Measurements from ENCODE around the gene ZNF555.
A peak's percentile ranks its signal among the peaks of the same experiment; 100 is the strongest.

The ZNF555 gene

DNA sequence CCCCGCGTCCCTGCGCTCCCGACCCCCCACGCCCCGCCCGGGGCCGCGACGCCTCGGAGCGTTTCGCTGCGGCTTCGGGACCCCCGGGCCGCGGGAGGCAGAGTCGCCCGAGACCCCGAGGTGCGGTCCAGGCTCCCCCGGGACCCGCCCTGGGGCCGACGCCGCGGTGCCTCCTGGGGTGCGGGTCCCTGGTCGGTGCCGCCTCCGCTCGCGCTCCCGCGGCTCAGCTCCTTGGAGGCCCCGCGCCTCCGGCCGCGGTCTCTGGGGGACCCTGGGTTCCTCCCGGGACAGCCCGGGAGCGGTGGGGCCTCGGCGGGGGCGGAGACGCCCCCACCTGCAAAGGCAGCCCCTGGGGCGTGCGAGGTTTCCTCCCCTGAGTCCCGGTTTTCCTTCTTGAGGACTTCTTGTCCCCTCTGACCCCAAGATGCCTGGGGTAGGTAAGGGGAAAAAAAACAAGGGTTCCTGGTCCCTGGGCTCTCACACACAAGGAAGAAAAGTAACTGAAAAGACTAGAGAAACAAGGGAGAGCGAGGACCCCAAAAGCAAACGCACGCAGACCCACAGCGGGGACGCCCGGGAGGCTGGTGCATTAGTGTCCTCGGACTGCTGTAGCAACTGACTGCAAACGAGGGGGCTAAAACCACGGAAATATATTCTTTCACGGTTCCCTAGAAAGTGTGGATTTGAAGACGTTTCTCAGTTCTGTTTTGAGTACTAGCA is 740 bp downstream of the ZNF555 start:
- peak; percentile 9 for DNase-seq (ENCODE audit: extremely low spot score)
- ChIA-PET POLR2A (interaction anchor here (1.0 to 2.2 kb wide), 6 partner anchors 18 to 366 kb away, joined by 3 to 12 read pairs (median 6); partner anchors contain the start of genes GADD45B, THOP1 and ZNF57), CTCF (interaction anchor here (1.0 kb wide), 2 partner anchors 14 to 46 kb away, joined by 4 read pairs; no protein-coding TSS in a partner anchor)
- TF ChIP-seq ZNF384 (IDR thresholded peaks at IDR 0.05) (no peak), L3MBTL2 (conservative IDR thresholded peaks at IDR 0.05) (no peak), ARNT (IDR thresholded peaks at IDR 0.05) (no peak), TARDBP (IDR thresholded peaks at IDR 0.05) (no peak), CTBP1 (IDR thresholded peaks at IDR 0.05; ENCODE audit: borderline replicate concordance) (no peak), HDGF (IDR thresholded peaks at IDR 0.05; ENCODE audit: borderline replicate concordance) (no peak), SP1 (IDR thresholded peaks at IDR 0.05) (no peak), LEF1 (IDR thresholded peaks at IDR 0.05; ENCODE audit: borderline replicate concordance) (no peak), PKNOX1 (IDR thresholded peaks at IDR 0.05) (no peak), SUZ12 (IDR thresholded peaks at IDR 0.05) (no peak), FOXA1 (IDR thresholded peaks at IDR 0.05) (no peak), FOXK2 (IDR thresholded peaks at IDR 0.05) (no peak), NFRKB (IDR thresholded peaks at IDR 0.05) (no peak), BHLHE40 (IDR thresholded peaks at IDR 0.05; ENCODE audit: borderline replicate concordance) (no peak), ELF4 (IDR thresholded peaks at IDR 0.05) (no peak), FOXM1 (IDR thresholded peaks at IDR 0.05; ENCODE audit: borderline replicate concordance) (no peak)

DNA sequence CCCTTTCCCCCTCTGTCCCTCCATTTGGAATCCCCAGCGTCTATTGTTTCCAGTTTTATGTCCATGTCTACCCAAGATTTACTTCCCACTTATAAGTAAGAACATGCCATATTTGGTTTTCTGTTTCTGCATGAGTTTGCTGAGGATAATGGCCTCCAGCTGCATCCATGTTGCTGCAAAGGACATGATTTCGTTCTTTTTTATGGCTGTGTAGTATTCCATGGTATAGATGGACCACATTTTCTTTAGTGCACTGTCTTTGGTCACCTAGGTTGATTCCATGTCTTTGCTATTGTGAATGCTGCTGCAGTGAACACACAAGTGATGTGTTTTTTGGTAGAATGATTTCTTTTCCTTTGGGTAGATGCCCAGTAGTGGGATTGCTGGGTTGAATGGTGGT is 3.8 kb downstream of the ZNF555 start:
- no peak for DNase-seq (ENCODE audit: extremely low spot score)
- no peak for TF ChIP-seq SP1 (IDR thresholded peaks at IDR 0.05)
- no peak for TF ChIP-seq HDGF (IDR thresholded peaks at IDR 0.05; ENCODE audit: borderline replicate concordance)
- no peak for TF ChIP-seq ELF4 (IDR thresholded peaks at IDR 0.05)
- no peak for TF ChIP-seq FOXK2 (IDR thresholded peaks at IDR 0.05)
- no peak for TF ChIP-seq FOXM1 (IDR thresholded peaks at IDR 0.05; ENCODE audit: borderline replicate concordance)
- TF ChIP-seq ARNT (IDR thresholded peaks at IDR 0.05) = no peak
- TF ChIP-seq ZNF384 (IDR thresholded peaks at IDR 0.05) = no peak
- TF ChIP-seq NFRKB (IDR thresholded peaks at IDR 0.05) = no peak
- TF ChIP-seq L3MBTL2 (conservative IDR thresholded peaks at IDR 0.05) = no peak
- TF ChIP-seq CTBP1 (IDR thresholded peaks at IDR 0.05; ENCODE audit: borderline replicate concordance) = no peak
- ChIA-PET POLR2A (no interaction called here), CTCF (no interaction called here)

DNA sequence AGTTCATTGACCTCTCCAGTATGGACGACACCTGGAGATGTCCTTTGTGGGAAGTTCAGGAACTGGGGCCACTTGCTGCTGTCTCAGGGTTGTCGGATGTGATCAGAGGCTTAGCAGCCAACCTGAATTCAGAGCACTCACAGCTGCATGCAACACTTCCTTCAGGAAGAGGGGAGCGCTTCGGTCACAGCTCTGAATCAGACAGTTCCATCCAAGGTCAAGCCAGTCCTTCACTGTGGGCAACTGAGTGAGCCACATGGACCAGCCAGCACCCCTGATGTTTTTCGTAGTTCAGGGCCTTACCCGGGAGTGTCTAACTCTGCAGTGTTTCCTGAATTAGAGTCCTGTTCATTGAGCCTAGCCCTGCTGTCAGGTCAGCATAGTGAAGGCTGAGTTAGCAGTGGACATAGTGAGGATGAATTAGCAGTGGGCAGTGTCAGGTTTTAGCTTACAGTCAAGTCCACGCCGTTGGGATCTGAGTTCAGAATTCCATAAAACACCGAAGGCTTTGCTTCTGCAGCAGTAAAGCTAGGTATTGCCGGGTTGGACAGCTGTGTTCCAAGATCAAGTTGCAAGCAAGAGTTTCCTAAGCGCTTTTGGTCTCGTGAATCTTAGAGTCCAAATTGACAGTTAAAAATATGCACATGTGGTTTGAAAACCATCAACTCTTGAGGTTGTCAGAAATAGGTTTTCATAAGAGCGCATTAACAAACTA is 5.1 kb downstream of the ZNF555 start:
- ChIA-PET POLR2A (no interaction called here), CTCF (no interaction called here)
- TF ChIP-seq L3MBTL2 (conservative IDR thresholded peaks at IDR 0.05) (no peak), FOXK2 (IDR thresholded peaks at IDR 0.05) (no peak), CTBP1 (IDR thresholded peaks at IDR 0.05; ENCODE audit: borderline replicate concordance) (no peak), ARNT (IDR thresholded peaks at IDR 0.05) (no peak), FOXM1 (IDR thresholded peaks at IDR 0.05; ENCODE audit: borderline replicate concordance) (no peak), ZNF384 (IDR thresholded peaks at IDR 0.05) (no peak), SP1 (IDR thresholded peaks at IDR 0.05) (no peak), LEF1 (IDR thresholded peaks at IDR 0.05; ENCODE audit: borderline replicate concordance) (no peak), ELF4 (IDR thresholded peaks at IDR 0.05) (no peak), TARDBP (IDR thresholded peaks at IDR 0.05) (no peak), NFRKB (IDR thresholded peaks at IDR 0.05) (no peak)
- no peak for DNase-seq (ENCODE audit: extremely low spot score)

GRCh38 chr19:2847507-2847906 is 6.2 kb downstream of the ZNF555 start:
- TF ChIP-seq FOXK2 (IDR thresholded peaks at IDR 0.05) = no peak
- no peak for TF ChIP-seq PKNOX1 (IDR thresholded peaks at IDR 0.05)
- TF ChIP-seq SUZ12 (IDR thresholded peaks at IDR 0.05) = no peak
- no peak for TF ChIP-seq BHLHE40 (IDR thresholded peaks at IDR 0.05; ENCODE audit: borderline replicate concordance)
- no peak for TF ChIP-seq ELF4 (IDR thresholded peaks at IDR 0.05)
- no peak for TF ChIP-seq HDGF (IDR thresholded peaks at IDR 0.05; ENCODE audit: borderline replicate concordance)
- no peak for TF ChIP-seq ZNF384 (IDR thresholded peaks at IDR 0.05)
- no peak for TF ChIP-seq FOXA1 (IDR thresholded peaks at IDR 0.05)
- no peak for TF ChIP-seq LEF1 (IDR thresholded peaks at IDR 0.05; ENCODE audit: borderline replicate concordance)
- TF ChIP-seq FOXM1 (IDR thresholded peaks at IDR 0.05; ENCODE audit: borderline replicate concordance) = no peak
- TF ChIP-seq ARNT (IDR thresholded peaks at IDR 0.05) = no peak
- TF ChIP-seq CTBP1 (IDR thresholded peaks at IDR 0.05; ENCODE audit: borderline replicate concordance) = no peak
- TF ChIP-seq L3MBTL2 (conservative IDR thresholded peaks at IDR 0.05) = no peak
- no peak for TF ChIP-seq SP1 (IDR thresholded peaks at IDR 0.05)
- no peak for TF ChIP-seq TARDBP (IDR thresholded peaks at IDR 0.05)
- no peak for TF ChIP-seq NFRKB (IDR thresholded peaks at IDR 0.05)
- POLR2A ChIA-PET = no interaction called here
- no peak for DNase-seq (ENCODE audit: extremely low spot score)
- CTCF ChIA-PET = interaction anchor here (0.6 kb wide), 1 partner anchor 26 kb away, joined by 4 read pairs; no protein-coding TSS in a partner anchor

DNA sequence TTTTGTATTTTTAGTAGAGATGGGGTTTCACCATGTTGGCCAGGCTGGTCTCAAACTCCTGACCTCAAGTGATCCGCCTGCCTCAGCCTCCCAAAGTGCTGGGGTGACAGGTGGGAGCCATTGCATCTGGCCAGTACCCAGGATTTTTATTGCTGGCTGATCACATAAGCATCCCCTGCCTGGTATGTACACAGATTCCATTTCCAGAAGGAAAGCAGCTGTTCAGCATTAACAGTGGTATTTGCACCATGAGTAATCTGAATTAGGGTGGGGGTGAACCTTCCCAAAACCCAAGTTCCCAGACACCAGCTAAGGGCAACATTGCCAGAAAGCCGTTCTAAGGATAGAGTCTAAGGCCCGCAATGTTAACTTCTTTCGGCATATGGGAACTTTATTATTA is 7.3 kb downstream of the ZNF555 start:
- DNase-seq (ENCODE audit: extremely low spot score) = no peak
- no peak for TF ChIP-seq HDGF (IDR thresholded peaks at IDR 0.05; ENCODE audit: borderline replicate concordance)
- TF ChIP-seq ARNT (IDR thresholded peaks at IDR 0.05) = no peak
- no peak for TF ChIP-seq SUZ12 (IDR thresholded peaks at IDR 0.05)
- TF ChIP-seq ELF4 (IDR thresholded peaks at IDR 0.05) = no peak
- TF ChIP-seq PKNOX1 (IDR thresholded peaks at IDR 0.05) = no peak
- TF ChIP-seq ZNF384 (IDR thresholded peaks at IDR 0.05) = no peak
- no peak for TF ChIP-seq TARDBP (IDR thresholded peaks at IDR 0.05)
- no peak for TF ChIP-seq BHLHE40 (IDR thresholded peaks at IDR 0.05; ENCODE audit: borderline replicate concordance)
- ChIA-PET POLR2A (no interaction called here), CTCF (interaction anchor here (0.9 kb wide), 1 partner anchor 99 kb away, joined by 3 read pairs; no protein-coding TSS in a partner anchor)

Measured in HEK293T (cell line).